Stimulated activated CD4-positive, alpha-beta T cell treated with anti-CD3 and anti-CD28 coated beads, Interleukin-12 subunit alpha, Interleukin-12 subunit beta, amount 100 ng/mL, for 48 hours (primary cell): ENCODE results near the gene USP17L25.
"Not testable (repeated sequence)": the region's sequence is repeated elsewhere in the genome, so short reads cannot be mapped to it uniquely, and the experiment has no call there.

Experiments used
- DNase-seq, 3 donors: peaks; one replicate each; pipeline ENCODE4 v3.0.0-alpha.2; 2020; ENCODE audit warnings: low read depth in 2 of 3, low spot score in 1 of 3

Gene USP17L25

GRCh38 chr4:9329611-9330010 is at the start of gene USP17L25:
Gene USP17L25 (plus strand): TSS chr4:9329911. CDS start chr4:9329911, 0 bp downstream.
- DNase-seq, result not testable (repeated sequence)

- not testable (repeated sequence) for DNase-seq
Observed at GRCh38 chr4:9324191-9324590, 5.5 kb upstream of the USP17L25 start.

DNA sequence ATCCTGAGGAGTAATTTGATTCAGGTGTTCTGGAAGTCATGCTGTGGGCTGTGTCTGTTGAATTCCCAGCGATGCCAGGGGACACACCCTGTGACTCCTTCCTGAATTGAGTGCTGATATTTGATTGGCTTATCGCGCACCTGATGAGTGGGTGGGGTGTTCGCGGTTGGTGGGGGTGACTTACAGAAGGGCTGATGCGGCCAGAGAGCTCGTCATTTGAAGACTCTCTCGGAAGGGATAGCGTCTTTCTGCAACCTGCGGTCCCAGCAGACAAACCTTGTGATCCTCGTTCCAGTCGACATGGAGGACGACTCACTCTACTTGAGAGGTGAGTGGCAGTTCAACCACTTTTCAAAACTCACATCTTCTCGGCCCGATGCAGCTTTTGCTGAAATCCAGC is 4.8 kb upstream of the USP17L25 start, which contains the start of gene USP17L24:
TSS of gene USP17L24 (plus strand) at position 301 of the 400 bp plus-strand sequence. CDS start at position 301, 0 bp downstream.
- DNase-seq, result not testable (repeated sequence)

GRCh38 chr4:9334358-9334757 is 4.6 kb downstream of the USP17L25 start, which contains the start of gene USP17L26:
Gene USP17L26 (plus strand): TSS chr4:9334658. CDS start chr4:9334658, 0 bp downstream.
- DNase-seq, result not testable (repeated sequence)

DNA sequence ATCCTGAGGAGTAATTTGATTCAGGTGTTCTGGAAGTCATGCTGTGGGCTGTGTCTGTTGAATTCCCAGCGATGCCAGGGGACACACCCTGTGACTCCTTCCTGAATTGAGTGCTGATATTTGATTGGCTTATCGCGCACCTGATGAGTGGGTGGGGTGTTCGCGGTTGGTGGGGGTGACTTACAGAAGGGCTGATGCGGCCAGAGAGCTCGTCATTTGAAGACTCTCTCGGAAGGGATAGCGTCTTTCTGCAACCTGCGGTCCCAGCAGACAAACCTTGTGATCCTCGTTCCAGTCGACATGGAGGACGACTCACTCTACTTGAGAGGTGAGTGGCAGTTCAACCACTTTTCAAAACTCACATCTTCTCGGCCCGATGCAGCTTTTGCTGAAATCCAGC is 9.4 kb downstream of the USP17L25 start, which contains the start of gene USP17L5:
TSS of gene USP17L5 (plus strand) at position 301 of the 400 bp plus-strand sequence. CDS start at position 301, 0 bp downstream.
- DNase-seq, result not testable (repeated sequence)

GRCh38 chr4:9343848-9344247 is 14.1 kb downstream of the USP17L25 start, which contains the start of gene USP17L27:
Gene USP17L27 (plus strand): TSS chr4:9344148. CDS start chr4:9344148, 0 bp downstream.
- DNase-seq, result not testable (repeated sequence)

GRCh38 chr4:9348593-9348992 is 18.9 kb downstream of the USP17L25 start, which contains the start of gene USP17L28:
Gene USP17L28 (plus strand): TSS chr4:9348893. CDS start chr4:9348893, 0 bp downstream.
- not testable (repeated sequence) for DNase-seq

- not testable (repeated sequence) for DNase-seq
Observed at GRCh38 chr4:9350866-9351265, 21.2 kb downstream of the USP17L25 start.

DNA sequence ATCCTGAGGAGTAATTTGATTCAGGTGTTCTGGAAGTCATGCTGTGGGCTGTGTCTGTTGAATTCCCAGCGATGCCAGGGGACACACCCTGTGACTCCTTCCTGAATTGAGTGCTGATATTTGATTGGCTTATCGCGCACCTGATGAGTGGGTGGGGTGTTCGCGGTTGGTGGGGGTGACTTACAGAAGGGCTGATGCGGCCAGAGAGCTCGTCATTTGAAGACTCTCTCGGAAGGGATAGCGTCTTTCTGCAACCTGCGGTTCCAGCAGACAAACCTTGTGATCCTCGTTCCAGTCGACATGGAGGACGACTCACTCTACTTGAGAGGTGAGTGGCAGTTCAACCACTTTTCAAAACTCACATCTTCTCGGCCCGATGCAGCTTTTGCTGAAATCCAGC is 23.6 kb downstream of the USP17L25 start, which contains the start of gene USP17L29:
TSS of gene USP17L29 (plus strand) at position 301 of the 400 bp plus-strand sequence. CDS start at position 301, 0 bp downstream.
- not testable (repeated sequence) for DNase-seq

DNA sequence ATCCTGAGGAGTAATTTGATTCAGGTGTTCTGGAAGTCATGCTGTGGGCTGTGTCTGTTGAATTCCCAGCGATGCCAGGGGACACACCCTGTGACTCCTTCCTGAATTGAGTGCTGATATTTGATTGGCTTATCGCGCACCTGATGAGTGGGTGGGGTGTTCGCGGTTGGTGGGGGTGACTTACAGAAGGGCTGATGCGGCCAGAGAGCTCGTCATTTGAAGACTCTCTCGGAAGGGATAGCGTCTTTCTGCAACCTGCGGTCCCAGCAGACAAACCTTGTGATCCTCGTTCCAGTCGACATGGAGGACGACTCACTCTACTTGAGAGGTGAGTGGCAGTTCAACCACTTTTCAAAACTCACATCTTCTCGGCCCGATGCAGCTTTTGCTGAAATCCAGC is 33.1 kb downstream of the USP17L25 start, which contains the start of gene USP17L30:
TSS of gene USP17L30 (plus strand) at position 301 of the 400 bp plus-strand sequence. CDS start at position 301, 0 bp downstream.
- not testable (repeated sequence) for DNase-seq

- DNase-seq, result not testable (repeated sequence)
Observed at GRCh38 chr4:9379881-9380280, 50.2 kb downstream of the USP17L25 start.
